Left lung (tissue), 10 donors: ENCODE measurements around the gene HYI. TPM values are rescaled to one million over a fixed set of nuclear protein-coding genes. Genes with fewer than 3 reads are reported as not detected.
"Not testable (repeated sequence)": the region's sequence is repeated elsewhere in the genome, so short reads cannot be mapped to it uniquely, and the experiment has no call there.

Source experiments
- ATAC-seq: fragments of 200-7000 bp; cut with Tn5 transposase; one replicate; pipeline ENCODE4 v1.9.1; 2020; ENCODE audit warnings: moderate library complexity
- DNase-seq, 4 donors: peaks; one replicate each; pipeline ENCODE4 v3.0.0-alpha.2; 2013 to 2020
- H3K27ac ChIP-seq, 2 donors: fragments of 200-600 bp; sonication (generic) in 1 of 2; one replicate each; pipeline versions ENCODE4 v1.5.0 to v1.8.0; 2020 to 2021
- H3K27me3 ChIP-seq, 2 donors: fragments of 200-600 bp; sonication (generic) in 1 of 2; one replicate each; pipeline versions ENCODE4 v1.5.0 to v1.8.0; 2020 to 2021
- H3K36me3 ChIP-seq, 2 donors: fragments of 200-600 bp; sonication (generic) in 1 of 2; one replicate each; pipeline versions ENCODE4 v1.5.0 to v1.8.0; 2020 to 2021
- H3K4me1 ChIP-seq, 2 donors: fragments of 200-600 bp; one replicate each; pipeline ENCODE4 v1.8.0; 2021
- H3K4me3 ChIP-seq, 2 donors: fragments of 200-600 bp; sonication (generic) in 1 of 2; one replicate each; pipeline versions ENCODE4 v1.5.0 to v1.8.0; 2020 to 2021; ENCODE audit warnings: mild to moderate bottlenecking in 1 of 2
- H3K9me3 ChIP-seq, 2 donors: fragments of 200-600 bp; sonication (generic) in 1 of 2; one replicate each; pipeline versions ENCODE4 v1.5.0 to v1.8.0; 2020 to 2021
- intact Hi-C, 2 donors: fragments of 100-400 bp; cut with DNase I; formaldehyde crosslinking; loops; one replicate each; pipeline versions ENCODE4 v1.11.2 to v1.14.2; 2022
- polyA plus RNA-seq, 6 donors: library from polyadenylated mRNA; unstranded; fragments of 120-200 nt; gene quantifications; one replicate each; pipeline ENCODE4 v1.2.1, GENCODE V29; 2013; ENCODE audit not compliant: insufficient read length in 6 of 6
- total RNA-seq, 2 donors: library from RNA; stranded (reverse); fragmentation: NEBNext Ultra II Directional; extraction: Animal tissue kit (Norgen Biotek cat#: 25700); gene quantifications; one replicate each; pipeline ENCODE4 v1.2.1, GENCODE V29; 2021
- TF ChIP-seq, protein P1 (sequence below), 2 donors: fragments of 200-600 bp; sonication (generic) in 1 of 2; IDR thresholded peaks; one replicate each; pipeline versions ENCODE4 v1.5.0 to v1.8.0; 2021; ENCODE audit warnings: antibody characterized with exemption in 2 of 2
- donor health status: DM: no; HTN: yes; CAD: no.
- donor health status: DM: no; HTN: no; CAD: no.

HYI gene
- total and polyA plus RNA-seq, 8 donors = 42.5 to 60.2 (median 48.9) TPM

DNA sequence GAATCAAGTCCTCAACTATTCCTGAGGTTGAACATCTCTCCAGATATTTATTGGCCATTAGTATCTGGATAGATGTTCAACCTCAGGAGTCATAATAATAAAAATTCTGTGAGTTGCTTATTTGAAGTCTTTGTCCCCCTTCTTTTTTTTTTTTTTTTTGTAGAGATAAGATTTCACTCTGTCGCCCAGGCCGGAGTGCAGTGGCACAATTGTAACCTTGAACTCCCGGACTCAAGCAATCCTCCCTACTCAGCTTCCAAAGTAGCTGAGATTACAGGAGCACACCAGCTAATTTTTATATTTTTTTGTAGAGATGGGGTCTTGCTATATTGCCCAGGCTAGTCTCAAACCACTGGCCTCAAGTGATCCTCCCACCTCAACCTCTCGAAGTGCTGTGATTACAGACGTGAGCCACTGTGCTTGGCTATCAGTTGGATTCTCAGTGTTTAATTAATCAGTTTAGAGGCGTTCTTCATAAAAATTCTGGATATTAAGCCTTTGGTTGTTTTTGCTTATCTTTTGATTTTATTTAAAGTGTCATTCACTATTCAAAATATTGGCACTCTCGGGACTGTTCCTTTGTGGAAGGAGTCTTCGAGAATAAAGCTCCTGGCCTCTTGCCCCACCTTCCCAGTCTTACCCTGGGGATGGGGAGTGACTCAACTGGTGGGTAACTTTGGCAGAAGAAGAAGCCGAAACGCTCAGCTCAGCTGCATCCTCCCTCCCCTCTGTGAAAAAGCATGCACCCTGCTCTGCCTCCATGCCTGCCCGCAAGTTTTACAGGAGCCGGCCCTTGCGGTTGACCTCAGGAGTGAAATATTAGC, 11.2 kb upstream of the HYI start:
- TF ChIP-seq, protein P1, sequence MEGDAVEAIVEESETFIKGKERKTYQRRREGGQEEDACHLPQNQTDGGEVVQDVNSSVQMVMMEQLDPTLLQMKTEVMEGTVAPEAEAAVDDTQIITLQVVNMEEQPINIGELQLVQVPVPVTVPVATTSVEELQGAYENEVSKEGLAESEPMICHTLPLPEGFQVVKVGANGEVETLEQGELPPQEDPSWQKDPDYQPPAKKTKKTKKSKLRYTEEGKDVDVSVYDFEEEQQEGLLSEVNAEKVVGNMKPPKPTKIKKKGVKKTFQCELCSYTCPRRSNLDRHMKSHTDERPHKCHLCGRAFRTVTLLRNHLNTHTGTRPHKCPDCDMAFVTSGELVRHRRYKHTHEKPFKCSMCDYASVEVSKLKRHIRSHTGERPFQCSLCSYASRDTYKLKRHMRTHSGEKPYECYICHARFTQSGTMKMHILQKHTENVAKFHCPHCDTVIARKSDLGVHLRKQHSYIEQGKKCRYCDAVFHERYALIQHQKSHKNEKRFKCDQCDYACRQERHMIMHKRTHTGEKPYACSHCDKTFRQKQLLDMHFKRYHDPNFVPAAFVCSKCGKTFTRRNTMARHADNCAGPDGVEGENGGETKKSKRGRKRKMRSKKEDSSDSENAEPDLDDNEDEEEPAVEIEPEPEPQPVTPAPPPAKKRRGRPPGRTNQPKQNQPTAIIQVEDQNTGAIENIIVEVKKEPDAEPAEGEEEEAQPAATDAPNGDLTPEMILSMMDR (IDR thresholded peaks at IDR 0.05) = no peak
- Histone ChIP-seq H3K27ac (no peak overlapping the region), H3K36me3 (no peaks in the 10 kb centered on the region), H3K4me1 (no peaks in the 10 kb centered on the region), H3K4me3 (no peak overlapping the region), H3K27me3 (no peaks in the 10 kb centered on the region), H3K9me3 (no peaks in the 10 kb centered on the region)
- intact Hi-C loops = no loop called here
- DNase-seq = no peak
- no peak for ATAC-seq

DNA sequence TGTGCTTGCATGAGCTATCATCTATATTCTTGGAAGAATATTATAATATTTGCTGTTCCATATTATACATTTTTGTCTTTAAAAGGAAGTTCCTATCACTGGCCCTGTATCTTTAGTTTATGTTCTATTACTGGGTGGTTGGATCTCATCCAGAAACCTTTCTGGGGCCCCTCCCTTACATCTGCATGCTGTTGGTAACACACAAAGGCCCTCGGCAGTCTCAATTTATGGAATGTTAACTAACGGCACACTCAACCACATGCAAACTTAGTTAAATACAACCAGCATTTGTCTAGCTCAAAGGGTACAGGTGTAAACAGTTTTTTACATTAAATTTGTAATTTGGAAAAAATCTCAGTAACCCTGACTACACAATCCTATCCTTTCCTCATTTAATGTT, 9.7 kb upstream of the HYI start:
- Histone ChIP-seq H3K27me3 (no peaks in the 10 kb centered on the region), H3K4me3 (no peak overlapping the region), H3K36me3 (no peaks in the 10 kb centered on the region), H3K9me3 (no peaks in the 10 kb centered on the region), H3K27ac (no peak overlapping the region), H3K4me1 (no peaks in the 10 kb centered on the region)
- no peak for DNase-seq
- intact Hi-C loops = no loop called here
- TF ChIP-seq, protein P1 (IDR thresholded peaks at IDR 0.05) = no peak
- ATAC-seq = no peak

DNA sequence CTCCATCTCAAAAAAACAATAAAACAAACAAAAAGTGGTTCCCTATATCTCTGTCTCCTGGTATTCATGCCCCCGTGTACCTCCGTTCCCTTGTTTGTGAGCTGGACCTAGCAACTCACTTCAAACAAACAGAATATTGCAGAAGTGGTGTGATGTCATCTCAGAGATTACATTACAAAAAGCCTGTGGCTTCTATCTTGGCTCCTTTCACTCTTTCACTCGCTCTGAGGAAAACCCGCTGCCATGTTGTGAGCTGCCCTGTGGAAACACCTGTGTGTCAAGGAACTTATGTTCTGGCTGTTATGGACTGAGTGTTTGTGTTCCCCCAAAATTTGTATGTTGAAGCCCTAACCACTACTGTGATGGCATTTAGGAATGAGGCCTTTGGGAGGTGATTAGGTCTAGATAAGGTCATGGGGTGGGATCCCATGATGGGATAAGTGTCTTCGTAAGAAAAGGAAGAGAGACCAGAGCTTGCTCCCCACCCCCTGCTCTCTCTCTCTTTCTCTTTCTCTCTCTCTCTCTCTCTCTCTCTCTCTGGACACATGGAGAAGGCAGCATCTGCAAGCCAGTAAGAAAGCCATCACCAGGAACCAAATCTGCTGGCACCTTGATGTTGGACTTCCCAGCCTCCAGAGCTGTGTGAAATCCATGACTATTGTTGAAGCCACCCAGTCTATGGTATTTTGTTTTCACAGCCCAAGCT, 7.4 kb upstream of the HYI start:
- Histone ChIP-seq H3K36me3 (no peaks in the 10 kb centered on the region), H3K9me3 (no peaks in the 10 kb centered on the region), H3K4me1 (no peaks in the 10 kb centered on the region), H3K4me3 (no peak overlapping the region), H3K27me3 (no peaks in the 10 kb centered on the region), H3K27ac (no peak overlapping the region)
- intact Hi-C loops = no loop called here
- ATAC-seq (peak; percentile 46), DNase-seq (no peak)
- TF ChIP-seq, protein P1 (IDR thresholded peaks at IDR 0.05) = no peak

DNA sequence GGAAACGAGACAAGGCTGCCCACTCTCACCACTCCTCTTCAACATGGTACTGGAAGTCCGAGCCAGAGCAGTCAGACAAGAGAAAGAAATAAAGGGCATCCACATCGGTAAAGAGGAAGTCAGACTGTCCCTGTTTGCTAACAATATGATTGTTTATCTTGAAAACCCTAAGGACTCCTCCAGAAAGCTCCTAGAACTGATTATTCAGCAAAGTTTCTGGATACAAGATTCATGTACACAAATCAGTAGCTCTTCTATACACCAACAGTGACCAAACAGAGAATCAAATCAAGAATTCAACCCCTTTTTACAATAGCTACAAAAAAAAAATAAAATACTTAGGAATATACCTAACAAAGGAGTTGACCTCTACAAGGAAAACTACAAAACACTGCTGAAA, 4.6 kb upstream of the HYI start:
- ATAC-seq, H3K4me3 ChIP-seq, intact Hi-C loops, H3K36me3 ChIP-seq, H3K27ac ChIP-seq, H3K4me1 ChIP-seq, DNase-seq, H3K9me3 ChIP-seq, H3K27me3 ChIP-seq: not testable (repeated sequence)

DNA sequence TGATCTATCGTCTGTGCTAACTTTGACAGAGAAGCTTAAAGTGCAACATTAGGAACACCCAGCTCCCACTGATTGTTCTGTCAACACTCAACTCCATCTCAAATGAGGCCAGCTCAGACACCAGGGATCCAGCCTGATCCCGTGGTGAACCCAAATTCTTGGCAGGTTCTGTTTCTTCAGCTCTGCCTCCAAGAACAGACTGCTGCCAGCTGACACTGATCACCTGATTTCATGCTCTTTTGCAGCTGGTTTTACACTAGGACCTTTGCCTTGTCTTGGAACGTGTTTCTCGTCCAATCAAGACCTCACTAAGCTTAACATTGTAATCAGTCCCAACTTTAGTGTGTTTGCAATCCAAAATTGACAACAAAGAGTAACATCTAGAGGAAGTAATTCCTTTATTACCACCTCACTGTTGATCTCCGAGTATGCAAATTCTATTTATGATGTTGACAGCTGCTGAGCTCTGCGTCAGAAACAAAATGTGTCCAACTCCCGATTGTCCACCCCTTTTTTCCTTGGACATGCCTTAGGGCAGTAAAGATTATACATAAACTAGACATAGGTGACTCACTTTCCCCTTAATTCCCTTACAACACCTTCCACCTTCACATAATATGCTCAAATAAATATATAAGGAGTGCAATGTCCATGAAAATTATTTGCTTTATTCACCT, 1.6 kb upstream of the HYI start:
- no peaks in the 10 kb centered on the region for H3K27me3 ChIP-seq
- H3K9me3 ChIP-seq = no peaks in the 10 kb centered on the region
- peaks cover 0 to 14% of the 10 kb centered on the region in 2 donors for H3K4me1 ChIP-seq
- H3K27ac ChIP-seq = peak overlapping the region in 1 of 2 donors; percentile 89
- DNase-seq = peak in 1 of 4 donors; percentile 59
- H3K36me3 ChIP-seq = peaks cover 0 to 20% of the 10 kb centered on the region in 2 donors
- peak overlapping the region; percentile 48 to 54 for H3K4me3 ChIP-seq
- intact Hi-C loops = no loop called here
- TF ChIP-seq, protein P1 (IDR thresholded peaks at IDR 0.05) = no peak
- ATAC-seq = peak; percentile 34
